ENCODE measurements around the gene PDE6B. TPM values are rescaled to one million over a fixed set of nuclear protein-coding genes. Genes with fewer than 3 reads are reported as not detected.

Gene PDE6B
- total RNA-seq, 2 experiments from 2014 or later, result 11.4 to 12.4 TPM

- Mint-ChIP-seq H3K4me1 (ENCODE audit: low read depth) (no peaks in the 10 kb centered on the region), H3K4me3 (no peak overlapping the region), H3K27me3 (peaks cover 10% of the 10 kb centered on the region), H3K9me3 (peaks cover 6% of the 10 kb centered on the region), H3K27ac (no peak overlapping the region), H3K36me3 (ENCODE audit: low read depth) (no peaks in the 10 kb centered on the region)
- no peak for DNase-seq
- Histone ChIP-seq H3K36me3 (ENCODE audit: insufficient read depth, low read length) (no peaks in the 10 kb centered on the region), H3K4me1 (ENCODE audit: insufficient read depth, low read length) (no peaks in the 10 kb centered on the region), H3K4me3 (ENCODE audit: low read length) (no peak overlapping the region), H3K27me3 (ENCODE audit: control insufficient read depth in 1 of 2, insufficient read depth in 2 of 2, low read length in 2 of 2) (no peaks in the 10 kb centered on the region), H3K9me3 (ENCODE audit: control insufficient read depth in 1 of 2, insufficient read depth in 1 of 2, low read length in 2 of 2) (peaks cover 0 to 57% of the 10 kb centered on the region in 2 experiments), H3K27ac (ENCODE audit: low read depth in 1 of 2, low read length in 2 of 2) (no peak overlapping the region)
- TF ChIP-seq, protein P1, sequence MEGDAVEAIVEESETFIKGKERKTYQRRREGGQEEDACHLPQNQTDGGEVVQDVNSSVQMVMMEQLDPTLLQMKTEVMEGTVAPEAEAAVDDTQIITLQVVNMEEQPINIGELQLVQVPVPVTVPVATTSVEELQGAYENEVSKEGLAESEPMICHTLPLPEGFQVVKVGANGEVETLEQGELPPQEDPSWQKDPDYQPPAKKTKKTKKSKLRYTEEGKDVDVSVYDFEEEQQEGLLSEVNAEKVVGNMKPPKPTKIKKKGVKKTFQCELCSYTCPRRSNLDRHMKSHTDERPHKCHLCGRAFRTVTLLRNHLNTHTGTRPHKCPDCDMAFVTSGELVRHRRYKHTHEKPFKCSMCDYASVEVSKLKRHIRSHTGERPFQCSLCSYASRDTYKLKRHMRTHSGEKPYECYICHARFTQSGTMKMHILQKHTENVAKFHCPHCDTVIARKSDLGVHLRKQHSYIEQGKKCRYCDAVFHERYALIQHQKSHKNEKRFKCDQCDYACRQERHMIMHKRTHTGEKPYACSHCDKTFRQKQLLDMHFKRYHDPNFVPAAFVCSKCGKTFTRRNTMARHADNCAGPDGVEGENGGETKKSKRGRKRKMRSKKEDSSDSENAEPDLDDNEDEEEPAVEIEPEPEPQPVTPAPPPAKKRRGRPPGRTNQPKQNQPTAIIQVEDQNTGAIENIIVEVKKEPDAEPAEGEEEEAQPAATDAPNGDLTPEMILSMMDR (IDR thresholded peaks at IDR 0.05), result no peak
- intact Hi-C loops (cut with DNase I, micrococcal nuclease), result no loop called here
- ATAC-seq (ENCODE audit: poor library complexity), result no peak
- CTCF ChIA-PET, result no interaction called here
- POLR2A ChIA-PET, result no interaction called here
Measured at GRCh38 chr4:628821-629635, 3.7 kb downstream of the PDE6B start.

- H3K9me3 ChIP-seq (ENCODE audit: control insufficient read depth in 1 of 2, insufficient read depth in 1 of 2, low read length in 2 of 2), result peaks cover 0 to 61% of the 10 kb centered on the region in 2 experiments
- H3K4me1 Mint-ChIP-seq (ENCODE audit: low read depth), result no peaks in the 10 kb centered on the region
- H3K27me3 Mint-ChIP-seq, result peaks cover 6% of the 10 kb centered on the region
- no peaks in the 10 kb centered on the region for H3K36me3 Mint-ChIP-seq (ENCODE audit: low read depth)
- intact Hi-C loops (cut with DNase I, micrococcal nuclease), result no loop called here
- DNase-seq, result no peak
- no peak overlapping the region for H3K27ac ChIP-seq (ENCODE audit: low read depth in 1 of 2, low read length in 2 of 2)
- H3K9me3 Mint-ChIP-seq, result peaks cover 6% of the 10 kb centered on the region
- TF ChIP-seq, protein P1 (IDR thresholded peaks at IDR 0.05), result no peak
- H3K27me3 ChIP-seq (ENCODE audit: control insufficient read depth in 1 of 2, insufficient read depth in 2 of 2, low read length in 2 of 2), result no peaks in the 10 kb centered on the region
- no peaks in the 10 kb centered on the region for H3K36me3 ChIP-seq (ENCODE audit: insufficient read depth, low read length)
- POLR2A ChIA-PET, result no interaction called here
- H3K27ac Mint-ChIP-seq, result no peak overlapping the region
- H3K4me1 ChIP-seq (ENCODE audit: insufficient read depth, low read length), result no peaks in the 10 kb centered on the region
- no peak overlapping the region for H3K4me3 Mint-ChIP-seq
- ATAC-seq (ENCODE audit: poor library complexity), result no peak
- CTCF ChIA-PET, result no interaction called here
- H3K4me3 ChIP-seq (ENCODE audit: low read length), result no peak overlapping the region
Measured at GRCh38 chr4:629636-629914, 4.2 kb downstream of the PDE6B start.

DNA sequence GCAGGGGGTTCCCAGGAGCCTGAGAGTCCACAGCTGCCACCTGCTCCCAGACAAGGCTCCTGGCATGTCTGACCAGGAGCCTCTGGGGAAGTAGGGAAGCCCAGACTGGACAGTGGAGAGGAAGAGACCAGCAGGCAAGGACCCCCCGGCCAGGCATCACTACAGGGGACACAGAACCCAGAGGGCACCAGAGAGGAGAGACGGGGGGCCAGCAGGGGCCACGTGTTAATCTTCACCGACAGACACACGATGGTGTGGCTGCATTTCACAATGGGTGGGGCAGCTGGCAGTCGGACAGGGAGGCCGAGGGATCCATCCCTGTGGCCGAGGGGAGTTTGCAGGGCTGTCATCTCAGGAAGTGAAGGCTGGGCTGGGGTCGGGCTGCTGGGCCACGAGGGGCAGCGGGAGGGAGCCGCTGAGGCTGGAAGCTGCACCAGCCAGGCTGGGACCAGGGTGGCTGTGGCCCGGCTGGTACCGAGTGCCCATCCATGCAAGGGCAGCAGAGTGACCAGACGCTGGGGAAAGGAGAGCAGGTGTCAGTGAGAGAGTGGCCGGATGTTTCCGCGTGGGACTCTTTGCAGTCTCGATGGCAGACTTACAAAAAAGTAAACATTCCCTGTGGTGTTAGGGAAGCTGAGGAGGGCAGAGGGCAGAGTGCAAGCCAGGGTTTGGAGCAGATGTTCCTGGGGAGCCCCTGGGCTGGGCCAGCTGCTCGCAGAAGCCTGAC, 4.7 kb downstream of the PDE6B start:
- no peak overlapping the region for H3K4me3 Mint-ChIP-seq
- H3K36me3 Mint-ChIP-seq (ENCODE audit: low read depth), result no peaks in the 10 kb centered on the region
- ATAC-seq (ENCODE audit: poor library complexity) (no peak), DNase-seq (no peak)
- no peaks in the 10 kb centered on the region for H3K27me3 ChIP-seq (ENCODE audit: control insufficient read depth in 1 of 2, insufficient read depth in 2 of 2, low read length in 2 of 2)
- intact Hi-C loops (cut with DNase I, micrococcal nuclease), result no loop called here
- peaks cover 5% of the 10 kb centered on the region for H3K27me3 Mint-ChIP-seq
- H3K4me1 Mint-ChIP-seq (ENCODE audit: low read depth), result no peaks in the 10 kb centered on the region
- CTCF ChIA-PET, result no interaction called here
- peaks cover 0 to 61% of the 10 kb centered on the region in 2 experiments for H3K9me3 ChIP-seq (ENCODE audit: control insufficient read depth in 1 of 2, insufficient read depth in 1 of 2, low read length in 2 of 2)
- H3K27ac Mint-ChIP-seq, result no peak overlapping the region
- no peaks in the 10 kb centered on the region for H3K4me1 ChIP-seq (ENCODE audit: insufficient read depth, low read length)
- TF ChIP-seq, protein P1 (IDR thresholded peaks at IDR 0.05), result no peak
- no peak overlapping the region for H3K27ac ChIP-seq (ENCODE audit: low read depth in 1 of 2, low read length in 2 of 2)
- H3K9me3 Mint-ChIP-seq, result peaks cover 6% of the 10 kb centered on the region
- H3K36me3 ChIP-seq (ENCODE audit: insufficient read depth, low read length), result no peaks in the 10 kb centered on the region
- POLR2A ChIA-PET, result no interaction called here
- H3K4me3 ChIP-seq (ENCODE audit: low read length), result no peak overlapping the region

Measured in CD4-positive, alpha-beta T cell (primary cell).